Calu3 (cell line): Measurements from ENCODE around the gene COQ8B. TPM values are rescaled to one million over a fixed set of nuclear protein-coding genes. Genes with fewer than 3 reads are reported as not detected.
A peak's percentile ranks its signal among the peaks of the same experiment; 100 is the strongest.

Experiments
- BruUV-seq: library from RNA; stranded (reverse); fragments of 400-500 nt; replicated peaks from 2 replicates; lab custom pipeline; 2021; lab: Mats Ljungman, UMichigan
- CTCF ChIA-PET: fragments of 300-600 bp; sonication (Branson Sonifier 250); formaldehyde crosslinking; loops from one replicate; lab custom pipeline; 2022; ENCODE audit warnings: antibody characterized with exemption; lab: Charles Lee
- DNase-seq: peaks from one replicate; pipeline ENCODE4 v3.0.0; 2022
- H3K27ac Mint-ChIP-seq: one replicate; pipeline ENCODE4 v1.8.0; 2022; ENCODE audit warnings: mixed read lengths; ENCODE audit not compliant: unreplicated experiment
- H3K27me3 Mint-ChIP-seq: one replicate; pipeline ENCODE4 v1.8.0; 2022; ENCODE audit warnings: mixed read lengths; ENCODE audit not compliant: unreplicated experiment
- H3K36me3 Mint-ChIP-seq: one replicate; pipeline ENCODE4 v1.8.0; 2022; ENCODE audit warnings: mild to moderate bottlenecking, moderate library complexity, mixed read lengths; ENCODE audit not compliant: insufficient read depth, unreplicated experiment
- H3K4me1 Mint-ChIP-seq: one replicate; pipeline ENCODE4 v1.8.0; 2022; ENCODE audit warnings: mild to moderate bottlenecking, low read depth, mixed read lengths; ENCODE audit not compliant: unreplicated experiment
- H3K4me3 Mint-ChIP-seq: one replicate; pipeline ENCODE4 v1.8.0; 2022; ENCODE audit warnings: mild to moderate bottlenecking, low read depth, moderate library complexity, mixed read lengths; ENCODE audit not compliant: unreplicated experiment
- H3K9me3 Mint-ChIP-seq: one replicate; pipeline ENCODE4 v1.8.0; 2022; ENCODE audit warnings: low read depth, mixed read lengths; ENCODE audit not compliant: unreplicated experiment
- intact Hi-C: fragments of 100-400 bp; cut with micrococcal nuclease; formaldehyde crosslinking; loops from one replicate; pipeline ENCODE4 v1.10.0; 2022; ENCODE audit not compliant: unreplicated experiment
- total RNA-seq: library from RNA; stranded (reverse); gene quantifications from 2 replicates; pipeline ENCODE4 v1.2.3, GENCODE V29; 2022
- TF ChIP-seq, protein P1 (sequence below): fragments of 200-600 bp; IDR thresholded peaks from one replicate; pipeline ENCODE4 v1.8.0; 2022; ENCODE audit warnings: antibody characterized with exemption; ENCODE audit not compliant: unreplicated experiment

Gene COQ8B
- total RNA-seq, 1 experiment from 2014 or later: 55.9 TPM

DNA sequence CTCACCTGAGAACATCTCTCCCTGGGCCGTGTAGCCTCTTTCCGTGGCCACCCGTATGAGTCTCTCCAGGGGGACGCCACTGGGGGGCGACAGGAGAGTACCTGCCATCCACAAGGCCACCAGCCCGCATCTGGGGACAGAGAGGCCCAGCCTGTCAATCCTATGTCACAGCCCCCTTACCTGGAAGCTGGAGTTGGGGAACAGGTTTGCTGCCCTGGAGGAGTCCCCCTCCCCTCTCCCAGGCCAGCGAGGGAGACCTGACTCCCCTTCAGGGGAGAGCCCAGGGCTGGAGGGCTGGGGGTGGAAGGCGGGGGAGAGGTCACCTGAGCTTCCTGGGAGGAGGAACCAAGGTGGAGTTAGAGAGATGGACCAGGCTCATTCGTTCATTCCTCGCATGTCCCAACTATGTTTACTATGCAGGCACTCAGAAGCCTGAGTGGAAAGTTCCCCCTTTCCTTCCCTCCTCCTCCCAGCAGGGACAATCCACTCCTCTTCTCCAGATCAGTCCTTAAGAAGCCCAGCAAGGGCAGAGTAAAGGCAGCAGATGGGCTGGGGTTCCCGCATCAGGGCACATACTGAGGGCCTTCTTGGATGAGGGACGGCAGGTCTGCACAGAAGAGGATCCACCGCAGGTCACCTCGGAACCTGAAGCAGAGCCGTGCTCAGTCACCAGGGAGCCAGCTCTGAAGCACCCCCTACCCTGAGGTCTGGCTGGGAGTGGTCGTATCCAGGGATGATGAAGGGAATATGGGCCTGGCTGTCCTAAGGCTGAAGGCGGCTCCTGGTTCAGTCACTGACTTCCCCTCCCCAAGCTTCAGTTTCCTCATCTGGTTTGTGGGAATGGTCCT lies 28.1 kb upstream of the COQ8B start:
- Mint-ChIP-seq H3K27me3 (no peaks in the 10 kb centered on the region), H3K4me3 (no peak overlapping the region), H3K9me3 (no peaks in the 10 kb centered on the region), H3K27ac (no peak overlapping the region), H3K36me3 (peaks cover 56% of the 10 kb centered on the region), H3K4me1 (peaks cover 17% of the 10 kb centered on the region)
- BruUV-seq: no TSS peak
- no peak for DNase-seq
- intact Hi-C loops: no loop called here
- TF ChIP-seq, protein P1, sequence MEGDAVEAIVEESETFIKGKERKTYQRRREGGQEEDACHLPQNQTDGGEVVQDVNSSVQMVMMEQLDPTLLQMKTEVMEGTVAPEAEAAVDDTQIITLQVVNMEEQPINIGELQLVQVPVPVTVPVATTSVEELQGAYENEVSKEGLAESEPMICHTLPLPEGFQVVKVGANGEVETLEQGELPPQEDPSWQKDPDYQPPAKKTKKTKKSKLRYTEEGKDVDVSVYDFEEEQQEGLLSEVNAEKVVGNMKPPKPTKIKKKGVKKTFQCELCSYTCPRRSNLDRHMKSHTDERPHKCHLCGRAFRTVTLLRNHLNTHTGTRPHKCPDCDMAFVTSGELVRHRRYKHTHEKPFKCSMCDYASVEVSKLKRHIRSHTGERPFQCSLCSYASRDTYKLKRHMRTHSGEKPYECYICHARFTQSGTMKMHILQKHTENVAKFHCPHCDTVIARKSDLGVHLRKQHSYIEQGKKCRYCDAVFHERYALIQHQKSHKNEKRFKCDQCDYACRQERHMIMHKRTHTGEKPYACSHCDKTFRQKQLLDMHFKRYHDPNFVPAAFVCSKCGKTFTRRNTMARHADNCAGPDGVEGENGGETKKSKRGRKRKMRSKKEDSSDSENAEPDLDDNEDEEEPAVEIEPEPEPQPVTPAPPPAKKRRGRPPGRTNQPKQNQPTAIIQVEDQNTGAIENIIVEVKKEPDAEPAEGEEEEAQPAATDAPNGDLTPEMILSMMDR: no peak
- CTCF ChIA-PET: interaction anchor here (0.6 to 2.1 kb wide), 3 partner anchors 14 to 111 kb away, joined by 3 to 4 read pairs (median 3); no protein-coding TSS in a partner anchor

DNA sequence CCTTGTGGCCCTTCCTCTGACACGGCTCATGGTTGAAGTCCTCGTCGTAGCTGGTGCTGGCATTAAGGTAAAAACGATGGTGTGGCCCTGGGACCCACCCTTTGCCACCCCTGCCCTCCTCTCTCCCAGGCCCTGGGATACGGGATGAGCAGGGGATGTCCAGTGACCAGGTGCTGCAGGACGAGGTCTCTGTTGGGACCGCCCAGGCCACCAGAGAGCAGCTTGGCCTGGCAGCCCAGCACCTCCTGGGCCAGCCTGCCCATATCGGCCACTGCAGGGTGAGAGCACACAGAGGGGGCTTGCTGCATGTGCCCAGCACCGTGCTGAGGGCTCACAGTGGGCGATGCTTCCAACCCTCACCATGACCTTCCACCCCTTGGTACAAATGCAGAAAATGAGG lies 27.2 kb upstream of the COQ8B start:
- intact Hi-C loops: no loop called here
- CTCF ChIA-PET: interaction anchor here (2.1 kb wide), 1 partner anchor 81 kb away, joined by 4 read pairs; no protein-coding TSS in a partner anchor
- Mint-ChIP-seq H3K9me3 (no peaks in the 10 kb centered on the region), H3K4me1 (peaks cover 8% of the 10 kb centered on the region), H3K4me3 (no peak overlapping the region), H3K27me3 (no peaks in the 10 kb centered on the region), H3K36me3 (peaks cover 55% of the 10 kb centered on the region), H3K27ac (peak overlapping the region; percentile 39)
- DNase-seq: no peak
- TF ChIP-seq, protein P1: no peak
- no TSS peak for BruUV-seq

DNA sequence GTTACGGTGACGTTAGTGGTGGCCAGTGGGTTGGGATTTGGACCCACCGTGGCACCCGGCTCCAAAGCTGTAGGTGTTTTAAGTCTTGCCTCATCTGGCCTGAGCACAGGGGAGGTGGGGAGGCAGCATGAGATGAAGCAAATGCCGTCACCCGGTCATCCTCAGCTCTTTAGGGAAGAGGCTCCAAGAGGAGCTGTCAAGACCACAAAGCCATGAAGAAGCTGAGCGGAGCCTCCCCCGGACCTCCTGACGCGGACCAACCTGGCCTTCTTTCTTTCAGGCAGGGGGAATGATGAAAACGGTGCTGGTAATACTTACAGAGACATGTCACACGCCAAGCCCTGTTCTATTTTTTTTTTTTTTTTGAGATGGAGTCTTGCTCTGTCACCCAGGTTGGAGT lies 26.2 kb upstream of the COQ8B start:
- Mint-ChIP-seq H3K9me3 (no peaks in the 10 kb centered on the region), H3K4me3 (no peak overlapping the region), H3K4me1 (no peaks in the 10 kb centered on the region), H3K27ac (no peak overlapping the region), H3K36me3 (peaks cover 59% of the 10 kb centered on the region), H3K27me3 (no peaks in the 10 kb centered on the region)
- BruUV-seq: no TSS peak
- CTCF ChIA-PET: interaction anchor here (2.1 kb wide), 1 partner anchor 80 kb away, joined by 4 read pairs; no protein-coding TSS in a partner anchor
- no peak for DNase-seq
- intact Hi-C loops: no loop called here
- TF ChIP-seq, protein P1: no peak

DNA sequence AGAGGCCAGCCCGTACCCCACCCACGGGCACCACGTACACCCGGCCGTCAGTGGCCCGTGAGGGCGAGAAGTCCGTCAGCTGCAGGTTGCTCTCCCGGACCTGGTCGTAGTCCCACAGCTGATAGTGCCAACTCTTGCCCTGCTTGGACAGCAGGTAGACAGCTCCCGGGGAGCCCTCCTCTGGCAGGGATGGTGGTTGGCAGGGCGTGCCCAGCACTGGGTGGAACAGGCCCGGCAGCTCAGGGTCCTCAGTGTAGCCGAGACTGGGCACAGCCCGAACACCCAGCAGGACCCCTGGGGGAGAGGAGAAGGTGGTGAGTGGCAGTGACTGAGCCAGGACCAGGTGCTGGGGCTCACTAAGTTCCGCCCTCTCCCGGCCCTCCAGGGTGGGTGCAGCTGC lies 25.8 kb upstream of the COQ8B start:
- Mint-ChIP-seq H3K27me3 (no peaks in the 10 kb centered on the region), H3K4me1 (no peaks in the 10 kb centered on the region), H3K9me3 (no peaks in the 10 kb centered on the region), H3K27ac (no peak overlapping the region), H3K36me3 (peaks cover 62% of the 10 kb centered on the region), H3K4me3 (no peak overlapping the region)
- intact Hi-C loops: no loop called here
- no peak for DNase-seq
- no TSS peak for BruUV-seq
- TF ChIP-seq, protein P1: no peak
- CTCF ChIA-PET: interaction anchor here (0.8 to 2.1 kb wide), 2 partner anchors 8 to 79 kb away, joined by 3 to 4 read pairs; partner anchors contain the start of gene ACTMAP
